HepG2 (cell line): ENCODE measurements around the gene EIF3B. TPM values are rescaled to one million over a fixed set of nuclear protein-coding genes. Genes with fewer than 3 reads are reported as not detected.

Experiments
- ATAC-seq: fragments of 200-7000 bp; cut with Tn5 transposase; 3 replicates; pipeline ENCODE4 v1.9.1; 2020; ENCODE audit warnings: mild to moderate bottlenecking, moderate library complexity
- BruUV-seq: library from RNA; stranded (reverse); fragments of 400-500 nt; replicated peaks from 2 replicates; lab custom pipeline; 2021; lab: Mats Ljungman, UMichigan
- CTCF ChIA-PET: fragments of 300-600 bp; formaldehyde crosslinking; extraction: SDS; loops from one replicate; lab custom pipeline; 2021; ENCODE audit warnings: low total read pairs, inconsistent platforms, low intra/inter-chr PET ratio; lab: Yijun Ruan, JAX
- POLR2A ChIA-PET: fragments of 350-600 bp; sonication (Branson Sonifier 250); formaldehyde crosslinking; loops from one replicate; lab custom pipeline; 2020; ENCODE audit warnings: antibody characterized with exemption, inconsistent platforms; lab: Yijun Ruan, JAX
- DNase-seq: peaks from one replicate; pipeline ENCODE4 v3.0.0-alpha.2; 2015; ENCODE audit warnings: low spot score
- FAIRE-seq: peaks from 3 replicates; lab custom pipeline; 2011; peaks lifted over from hg19 to GRCh38; lab: Jason Lieb, UNC
- H2AFZ ChIP-seq: one replicate; pipeline ENCODE4 v1.6.1; 2011; ENCODE audit warnings: low read length, inconsistent platforms
- H3K27ac ChIP-seq: fragments of 300-600 bp; 3 replicates; pipeline ENCODE4 v1.8.0; 2011; ENCODE audit warnings: mixed run types, mild to moderate bottlenecking, mixed read lengths, low read length, inconsistent platforms; ENCODE audit not compliant: insufficient read depth; ENCODE audit errors: extremely low read length
- H3K27me3 ChIP-seq, 2 experiments: fragments of 200-600 bp in 1 of 2; 2 replicates in 1 of 2; 3 replicates in 1 of 2; pipeline versions ENCODE4 v1.6.0 to v1.8.0; 2011; ENCODE audit warnings: low read length in 2 of 2, mild to moderate bottlenecking in 2 of 2, moderate library complexity in 2 of 2, inconsistent platforms in 1 of 2; ENCODE audit not compliant: insufficient read depth in 2 of 2, control insufficient read depth in 1 of 2
- H3K36me3 ChIP-seq, 2 experiments: fragments of 200-600 bp in 1 of 2; replicated peaks in 1 of 2; 2 replicates in 1 of 2; 3 replicates in 1 of 2; pipeline versions ENCODE4 v1.5.1 to v1.8.0; 2011; ENCODE audit warnings: low read length in 2 of 2, inconsistent platforms in 1 of 2; ENCODE audit not compliant: insufficient read depth in 2 of 2, control insufficient read depth in 1 of 2
- H3K4me1 ChIP-seq: 2 replicates; pipeline ENCODE4 v1.5.1; 2012; ENCODE audit warnings: low read length, inconsistent platforms; ENCODE audit not compliant: insufficient read depth
- H3K4me2 ChIP-seq: 2 replicates; pipeline ENCODE4 v1.6.0; 2011; ENCODE audit warnings: low read depth, low read length, inconsistent platforms
- H3K4me3 ChIP-seq, 3 experiments: fragments of 200-600 bp in 1 of 3; sonication (generic), shearing (Covaris generic) in 1 of 3; replicated peaks in 1 of 3; 2 replicates each; pipeline ENCODE4 v1.5.1; 2011 to 2016; ENCODE audit warnings: low read length in 3 of 3, inconsistent platforms in 2 of 3, low read depth in 2 of 3, mild to moderate bottlenecking in 2 of 3, control low read depth in 1 of 3, mixed read lengths in 1 of 3; ENCODE audit not compliant: insufficient read depth in 1 of 3
- H3K79me2 ChIP-seq: one replicate; pipeline ENCODE4 v1.6.1; 2011; ENCODE audit warnings: low read length, inconsistent platforms; ENCODE audit not compliant: insufficient read depth
- H3K9ac ChIP-seq: 2 replicates; pipeline ENCODE4 v1.6.0; 2011; ENCODE audit warnings: mild to moderate bottlenecking, low read depth, low read length, inconsistent platforms; ENCODE audit not compliant: insufficient read depth
- H3K9me3 ChIP-seq: 2 replicates; pipeline ENCODE4 v1.5.1; 2012; ENCODE audit warnings: mild to moderate bottlenecking, low read length
- H4K20me1 ChIP-seq: 2 replicates; pipeline ENCODE4 v1.6.0; 2011; ENCODE audit warnings: inconsistent platforms, mild to moderate bottlenecking, low read length, moderate library complexity; ENCODE audit not compliant: insufficient read depth
- ATAD3A ChIP-seq: sonication (generic); formaldehyde crosslinking; IDR thresholded peaks from 2 replicates; pipeline ENCODE4 v1.4.0; 2020; ENCODE audit warnings: missing genetic modification reagents
- CTCF ChIP-seq: sonication (generic); formaldehyde crosslinking; IDR thresholded peaks from 2 replicates; pipeline ENCODE4 v1.5.0; 2020; ENCODE audit warnings: mild to moderate bottlenecking, missing genetic modification reagents, moderate library complexity
- EP300 ChIP-seq, 3 experiments: sonication (generic) in 1 of 3; formaldehyde crosslinking in 1 of 3; IDR thresholded peaks; 2 replicates each; pipeline versions ENCODE4 v1.5.1 to v1.6.1; 2011 to 2020; ENCODE audit warnings: low read depth in 2 of 3, low read length in 2 of 3, borderline replicate concordance in 1 of 3, improper control_type of control experiment in 1 of 3, mild to moderate bottlenecking in 1 of 3, missing genetic modification reagents in 1 of 3, moderate library complexity in 1 of 3
- KDM6A ChIP-seq: IDR thresholded peaks from 2 replicates; pipeline ENCODE4 v1.6.1; 2016; ENCODE audit warnings: low read depth
- THAP9 ChIP-seq: sonication (generic); formaldehyde crosslinking; IDR thresholded peaks from 2 replicates; pipeline ENCODE4; 2020; ENCODE audit warnings: missing genetic modification reagents, mild to moderate bottlenecking, borderline replicate concordance
- TMF1 ChIP-seq: sonication (generic); formaldehyde crosslinking; IDR thresholded peaks from 2 replicates; pipeline ENCODE4 v1.8.1; 2022; ENCODE audit warnings: low read depth, missing genetic modification reagents
- ZBTB39 ChIP-seq: sonication (generic); formaldehyde crosslinking; IDR thresholded peaks from 2 replicates; pipeline ENCODE4 v1.5.0; 2020; ENCODE audit warnings: missing genetic modification reagents
- ZNF33B ChIP-seq: sonication (generic); formaldehyde crosslinking; IDR thresholded peaks from 2 replicates; pipeline ENCODE4 v1.5.1; 2020; ENCODE audit warnings: mild to moderate bottlenecking, missing genetic modification reagents
- ZNF646 ChIP-seq: sonication (generic); formaldehyde crosslinking; IDR thresholded peaks from 2 replicates; pipeline ENCODE4 v1.9.0; 2021; ENCODE audit warnings: mild to moderate bottlenecking, missing genetic modification reagents
- ZNF672 ChIP-seq: sonication (generic); formaldehyde crosslinking; IDR thresholded peaks from 2 replicates; pipeline ENCODE4 v1.8.1; 2022; ENCODE audit warnings: missing genetic modification reagents
- ZNF782 ChIP-seq: sonication (generic); formaldehyde crosslinking; IDR thresholded peaks from 2 replicates; pipeline ENCODE4 v1.4.0; 2020; ENCODE audit warnings: missing genetic modification reagents, mild to moderate bottlenecking, borderline replicate concordance
- WGBS: methylation state at CpG from one replicate; pipeline ENCODE4 v1.1.6; 2017; ENCODE audit warnings: low lambda C conversion rate; 5-methylcytosine and 5-hydroxymethylcytosine counted together
- in situ Hi-C: cut with HindIII; loops from 2 replicates; pipeline ENCODE4 v1.10.0; 2017; ENCODE audit warnings: low pct_unique_long_range_greater_than_20kb; ENCODE audit not compliant: extremely low pct_ligation_motif_present
- intact Hi-C: fragments of 100-400 bp; cut with micrococcal nuclease; formaldehyde crosslinking; loops from one replicate; pipeline ENCODE4 v1.10.0; 2022; ENCODE audit not compliant: unreplicated experiment
- polyA plus RNA-seq, 8 experiments: library from polyadenylated mRNA; depleted of rRNA in 3 of 8; stranded (reverse) in 7 of 8; unstranded in 1 of 8; fragments of >200 nt; fragmentation: Illumina TruSeq in 4 of 8; extraction: Trizol in 4 of 8; gene quantifications; 2 replicates each; pipeline versions ENCODE4 v1.2.1 to v1.2.3, GENCODE V29; 2011 to 2016; ENCODE audit warnings: low read depth in 4 of 8, missing spikeins in 1 of 8, mixed read lengths in 1 of 8; ENCODE audit not compliant: insufficient read depth in 1 of 8
- total RNA-seq, 5 experiments: library from RNA; depleted of rRNA; stranded (reverse); fragments of >200 nt; fragmentation: Illumina TruSeq; extraction: Trizol; gene quantifications; 2 replicates each; pipeline ENCODE4 v1.2.3, GENCODE V29; 2016; ENCODE audit warnings: low read depth in 1 of 5

The EIF3B gene
- total and polyA plus RNA-seq, 2 of the 13 experiments (the other 11 are each of a cell fraction or from before 2014, with no cell fraction given): 92.2 to 241 TPM

GRCh38 chr7:2416063-2416462 lies 61.4 kb downstream of the EIF3B start:
- peaks cover 42% of the 10 kb centered on the region for H3K4me1 ChIP-seq
- in situ Hi-C loops: no loop called here
- FAIRE-seq (no peak), DNase-seq (no peak), ATAC-seq (no peak)
- no peak overlapping the region for H3K27ac ChIP-seq
- intact Hi-C loops: no loop called here
- no peak overlapping the region for H3K9ac ChIP-seq
- no peak overlapping the region for H2AFZ ChIP-seq
- H3K4me2 ChIP-seq: no peak overlapping the region
- H3K9me3 ChIP-seq: no peaks in the 10 kb centered on the region
- no peaks in the 10 kb centered on the region for H3K27me3 ChIP-seq
- H4K20me1 ChIP-seq: no peaks in the 10 kb centered on the region
- H3K4me3 ChIP-seq: no peak overlapping the region
- BruUV-seq: no TSS peak
- POLR2A ChIA-PET: no interaction called here
- WGBS: 96% methylated on average over 5 of the region's 5 CpGs
- no peaks in the 10 kb centered on the region for H3K36me3 ChIP-seq
- peaks cover 28% of the 10 kb centered on the region for H3K79me2 ChIP-seq
- CTCF ChIA-PET: no interaction called here
- no peak for TF ChIP-seq ZNF646 (CRISPR knock-in tag)
- no peak for TF ChIP-seq ZNF672
- TF ChIP-seq EP300 (IDR thresholded peaks at IDR 0.05; ENCODE audit: low read depth in 2 of 2, low read length in 2 of 2): no peak
- TF ChIP-seq EP300 (CRISPR knock-in tag; IDR thresholded peaks at IDR 0.05; ENCODE audit: borderline replicate concordance): no peak
- TF ChIP-seq KDM6A (CRISPR knock-in tag): no peak
- TF ChIP-seq TMF1 (CRISPR knock-in tag): no peak
- TF ChIP-seq CTCF (CRISPR knock-in tag): no peak
- TF ChIP-seq ZNF782 (CRISPR knock-in tag): no peak
- TF ChIP-seq THAP9: no peak
- no peak for TF ChIP-seq ZNF33B
- TF ChIP-seq ATAD3A (CRISPR knock-in tag): no peak
- TF ChIP-seq ZBTB39 (CRISPR knock-in tag): no peak
